ENCODE results near the gene CEP70. TPM values are rescaled to one million over a fixed set of nuclear protein-coding genes. Genes with fewer than 3 reads are reported as not detected.
"Not testable (repeated sequence)": the region's sequence is repeated elsewhere in the genome, so short reads cannot be mapped to it uniquely, and the experiment has no call there.

CEP70 gene
- total RNA-seq, 1 donor from 2014 or later, result 23.5 TPM

DNA sequence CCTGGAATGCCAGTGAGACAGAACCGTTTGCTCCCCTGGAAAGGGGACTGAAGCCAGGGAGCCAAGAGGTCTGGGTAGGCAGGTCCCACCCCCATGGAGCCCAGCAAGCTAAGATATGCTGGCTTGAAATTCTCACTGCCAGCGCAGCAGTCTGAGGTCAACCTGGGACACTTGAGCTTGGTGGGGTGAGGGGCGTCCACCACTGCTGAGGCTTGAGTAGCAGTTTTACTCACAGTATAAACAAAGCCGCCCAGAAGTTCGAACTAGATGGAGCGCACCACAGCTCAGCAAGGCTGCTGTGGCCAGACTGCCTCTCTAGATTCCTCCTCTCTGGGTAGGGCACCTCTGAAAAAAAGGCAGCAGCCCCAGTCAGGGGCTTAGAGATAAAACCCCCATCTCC is 33.6 kb downstream of the CEP70 start:
- Mint-ChIP-seq H3K27ac (ENCODE audit: unreplicated experiment) (no peak overlapping the region), H3K4me1 (no peaks in the 10 kb centered on the region), H3K9me3 (peaks cover 22% of the 10 kb centered on the region), H3K4me3 (no peak overlapping the region), H3K27me3 (ENCODE audit: low read depth) (no peaks in the 10 kb centered on the region), H3K36me3 (ENCODE audit: low read depth) (peaks cover 49% of the 10 kb centered on the region)
- no peak for DNase-seq (ENCODE audit: low read depth, low spot score)
- TF ChIP-seq, protein P1, sequence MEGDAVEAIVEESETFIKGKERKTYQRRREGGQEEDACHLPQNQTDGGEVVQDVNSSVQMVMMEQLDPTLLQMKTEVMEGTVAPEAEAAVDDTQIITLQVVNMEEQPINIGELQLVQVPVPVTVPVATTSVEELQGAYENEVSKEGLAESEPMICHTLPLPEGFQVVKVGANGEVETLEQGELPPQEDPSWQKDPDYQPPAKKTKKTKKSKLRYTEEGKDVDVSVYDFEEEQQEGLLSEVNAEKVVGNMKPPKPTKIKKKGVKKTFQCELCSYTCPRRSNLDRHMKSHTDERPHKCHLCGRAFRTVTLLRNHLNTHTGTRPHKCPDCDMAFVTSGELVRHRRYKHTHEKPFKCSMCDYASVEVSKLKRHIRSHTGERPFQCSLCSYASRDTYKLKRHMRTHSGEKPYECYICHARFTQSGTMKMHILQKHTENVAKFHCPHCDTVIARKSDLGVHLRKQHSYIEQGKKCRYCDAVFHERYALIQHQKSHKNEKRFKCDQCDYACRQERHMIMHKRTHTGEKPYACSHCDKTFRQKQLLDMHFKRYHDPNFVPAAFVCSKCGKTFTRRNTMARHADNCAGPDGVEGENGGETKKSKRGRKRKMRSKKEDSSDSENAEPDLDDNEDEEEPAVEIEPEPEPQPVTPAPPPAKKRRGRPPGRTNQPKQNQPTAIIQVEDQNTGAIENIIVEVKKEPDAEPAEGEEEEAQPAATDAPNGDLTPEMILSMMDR (conservative IDR thresholded peaks at IDR 0.05), result no peak

DNA sequence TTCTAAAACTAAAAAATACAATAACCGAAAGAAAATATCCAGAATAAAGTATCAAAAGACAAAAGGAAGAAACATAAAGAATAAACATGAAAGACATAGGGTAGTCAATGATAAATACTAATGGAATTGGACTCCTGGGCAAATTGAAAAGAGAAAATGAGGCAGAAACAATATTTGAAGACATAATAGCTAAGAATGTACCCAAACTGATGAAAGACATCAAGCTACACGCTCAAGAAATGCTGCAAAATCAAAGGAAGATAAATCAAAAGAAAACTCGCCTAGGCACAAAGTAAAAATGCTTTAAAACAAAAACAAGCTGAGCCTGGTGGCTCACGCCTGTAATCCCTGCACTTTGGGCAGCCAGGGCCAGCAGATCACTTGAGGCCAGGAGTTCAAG is 34.9 kb downstream of the CEP70 start:
- Mint-ChIP-seq H3K4me1 (no peaks in the 10 kb centered on the region), H3K36me3 (ENCODE audit: low read depth) (peaks cover 48% of the 10 kb centered on the region), H3K27ac (ENCODE audit: unreplicated experiment) (no peak overlapping the region), H3K27me3 (ENCODE audit: low read depth) (no peaks in the 10 kb centered on the region), H3K4me3 (no peak overlapping the region), H3K9me3 (peaks cover 26% of the 10 kb centered on the region)
- no peak for DNase-seq (ENCODE audit: low read depth, low spot score)
- TF ChIP-seq, protein P1 (conservative IDR thresholded peaks at IDR 0.05), result no peak

DNA sequence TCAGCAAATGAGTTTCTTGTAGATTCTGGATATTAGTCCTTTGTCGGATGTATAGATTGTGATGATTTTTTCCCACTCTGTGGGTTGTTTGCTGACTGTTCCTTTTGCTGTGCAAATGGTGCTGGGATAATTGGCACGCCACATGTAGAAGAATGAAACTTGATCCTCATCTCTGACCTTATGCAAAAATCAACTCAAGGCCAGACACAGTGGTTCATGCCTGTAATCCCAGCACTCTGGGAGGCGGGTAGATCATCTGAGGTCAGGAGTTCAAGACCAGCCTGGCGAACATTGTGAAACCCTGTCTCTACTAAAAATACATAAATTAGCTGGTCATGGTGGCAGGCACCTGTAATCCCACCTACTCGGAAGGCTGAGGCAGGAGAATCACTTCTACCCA is 39.3 kb downstream of the CEP70 start:
- not testable (repeated sequence) for H3K4me3 Mint-ChIP-seq; H3K4me1 Mint-ChIP-seq; H3K27me3 Mint-ChIP-seq (ENCODE audit: low read depth); H3K27ac Mint-ChIP-seq (ENCODE audit: unreplicated experiment); DNase-seq (ENCODE audit: low read depth, low spot score)
- Mint-ChIP-seq H3K36me3 (ENCODE audit: low read depth) (peaks cover 47% of the 10 kb centered on the region), H3K9me3 (peaks cover 32% of the 10 kb centered on the region)

DNA sequence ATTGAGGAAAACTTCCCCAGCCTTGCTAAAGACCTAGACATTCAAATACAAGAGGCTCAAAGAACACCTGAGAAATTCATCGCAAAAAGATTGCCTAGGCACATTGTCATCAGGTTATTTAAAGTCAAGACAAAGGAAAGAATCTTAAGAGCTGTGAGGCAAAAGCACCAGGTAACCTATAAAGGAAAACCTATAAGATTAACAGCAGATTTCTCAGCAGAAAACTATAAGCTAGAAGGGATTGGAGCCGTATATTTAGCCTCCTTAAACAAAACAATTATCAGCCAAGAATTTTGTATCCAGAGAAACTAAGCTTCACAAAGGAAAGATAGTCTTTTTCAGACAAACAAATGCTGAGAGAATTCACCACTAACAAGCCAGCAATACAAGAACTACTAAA is 43.1 kb downstream of the CEP70 start:
- not testable (repeated sequence) for H3K27me3 Mint-ChIP-seq (ENCODE audit: low read depth); H3K4me3 Mint-ChIP-seq; H3K4me1 Mint-ChIP-seq; H3K27ac Mint-ChIP-seq (ENCODE audit: unreplicated experiment); DNase-seq (ENCODE audit: low read depth, low spot score)
- H3K36me3 Mint-ChIP-seq (ENCODE audit: low read depth), result peaks cover 63% of the 10 kb centered on the region
- peaks cover 32% of the 10 kb centered on the region for H3K9me3 Mint-ChIP-seq

DNA sequence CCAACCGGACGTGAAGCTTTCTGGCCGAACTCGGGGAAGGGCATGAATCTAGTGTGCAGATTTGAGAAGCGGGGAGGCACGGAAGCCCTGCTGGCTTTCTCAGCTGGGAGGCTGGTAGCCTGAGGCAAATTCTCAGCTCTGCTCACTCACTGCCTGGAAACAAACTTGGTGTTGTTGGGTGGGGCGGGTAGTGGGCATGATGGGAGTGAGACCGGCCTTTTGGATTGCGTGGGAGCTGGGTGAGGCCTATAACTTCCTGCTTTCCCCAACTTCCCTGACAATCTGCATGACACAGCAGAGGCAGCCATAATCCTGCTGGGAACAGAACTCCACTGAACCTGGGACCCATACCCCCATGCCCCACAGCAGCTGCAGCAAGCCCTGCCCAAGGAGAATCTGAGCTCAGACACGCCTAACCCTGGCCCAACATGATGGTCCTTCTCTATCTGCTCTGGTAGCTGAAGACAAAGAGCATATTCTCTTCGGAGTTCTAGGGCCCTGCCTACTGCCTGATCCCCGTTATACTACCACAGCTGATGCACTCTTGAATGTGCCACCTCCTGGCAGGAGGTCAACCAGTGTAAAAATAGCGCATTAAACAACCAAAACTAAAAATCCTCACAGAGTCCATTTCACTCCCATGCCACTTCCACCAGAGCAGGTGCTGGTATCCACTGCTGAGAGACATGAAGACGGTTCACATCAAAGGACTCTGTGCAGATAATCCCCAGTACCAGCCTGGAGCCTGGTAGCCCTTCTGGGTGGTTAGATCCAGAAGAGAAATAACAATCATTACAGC is 44.7 kb downstream of the CEP70 start:
- no peaks in the 10 kb centered on the region for H3K4me1 Mint-ChIP-seq
- DNase-seq (ENCODE audit: low read depth, low spot score), result no peak
- TF ChIP-seq, protein P1 (conservative IDR thresholded peaks at IDR 0.05), result no peak
- no peaks in the 10 kb centered on the region for H3K27me3 Mint-ChIP-seq (ENCODE audit: low read depth)
- peaks cover 63% of the 10 kb centered on the region for H3K36me3 Mint-ChIP-seq (ENCODE audit: low read depth)
- H3K27ac Mint-ChIP-seq (ENCODE audit: unreplicated experiment), result no peak overlapping the region
- H3K4me3 Mint-ChIP-seq, result no peak overlapping the region
- peaks cover 33% of the 10 kb centered on the region for H3K9me3 Mint-ChIP-seq

DNA sequence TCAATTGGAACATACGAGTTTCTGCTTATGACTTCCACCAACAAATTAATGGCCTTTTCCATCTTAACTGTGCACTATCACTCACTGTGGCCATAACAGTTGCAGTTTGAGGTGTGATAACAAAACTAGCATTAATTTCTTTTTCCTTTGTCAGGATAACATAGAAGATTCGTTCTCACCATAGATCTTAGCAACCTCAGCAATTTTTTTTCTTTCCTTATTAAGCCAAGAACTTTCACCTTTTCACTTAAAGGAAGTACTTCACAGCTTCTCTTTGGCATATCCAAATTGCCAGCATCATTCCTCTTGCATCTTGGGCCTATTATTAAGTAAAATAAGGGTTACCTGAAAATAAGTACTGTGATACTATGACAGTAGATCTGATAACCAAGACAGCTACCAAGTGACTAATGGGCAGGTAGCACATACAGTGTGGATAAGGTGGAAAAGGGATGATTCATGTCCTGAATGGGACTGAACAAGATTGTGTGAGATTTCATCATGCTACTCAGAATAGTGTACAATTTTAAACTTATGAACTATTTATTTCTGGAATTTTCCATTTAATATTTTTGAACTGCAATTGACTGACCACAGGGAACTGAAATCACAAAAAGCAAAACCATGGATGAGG is 46.6 kb downstream of the CEP70 start:
- Mint-ChIP-seq H3K9me3 (peaks cover 32% of the 10 kb centered on the region), H3K27me3 (ENCODE audit: low read depth) (no peaks in the 10 kb centered on the region), H3K36me3 (ENCODE audit: low read depth) (peaks cover 62% of the 10 kb centered on the region), H3K27ac (ENCODE audit: unreplicated experiment) (no peak overlapping the region), H3K4me3 (no peak overlapping the region), H3K4me1 (no peaks in the 10 kb centered on the region)
- TF ChIP-seq, protein P1 (conservative IDR thresholded peaks at IDR 0.05), result no peak
- DNase-seq (ENCODE audit: low read depth, low spot score), result no peak
